ENCODE measurements around the gene KLHDC7B. TPM values are rescaled to one million over a fixed set of nuclear protein-coding genes. Genes with fewer than 3 reads are reported as not detected.
A peak's percentile ranks its signal among the peaks of the same experiment; 100 is the strongest.

KLHDC7B gene
- total RNA-seq, 2 donors from 2014 or later = 0.07 to 0.16 TPM

DNA sequence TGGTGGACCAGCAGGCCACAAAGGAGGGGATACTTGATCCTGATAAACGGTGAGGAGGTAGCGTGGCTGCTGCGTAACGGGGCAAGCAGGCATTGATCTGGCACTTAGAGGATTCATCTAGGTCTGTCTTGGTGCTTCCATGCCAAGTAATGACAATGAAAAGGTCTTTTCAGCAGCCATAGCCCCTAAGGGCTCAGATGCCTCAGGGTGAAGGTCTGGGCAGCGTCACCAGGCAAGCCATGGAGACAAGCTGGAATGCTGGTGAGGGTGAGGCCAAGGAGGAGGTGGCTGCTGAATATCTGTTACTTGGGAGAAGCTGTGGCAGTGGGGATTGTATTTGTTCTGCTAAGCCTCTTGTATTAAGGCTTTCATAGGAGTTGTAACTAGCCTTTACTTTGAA is 41.7 kb downstream of the KLHDC7B start:
- Histone ChIP-seq H3K4me3 (no peak overlapping the region), H3K9me3 (no peaks in the 10 kb centered on the region), H3K36me3 (no peaks in the 10 kb centered on the region), H3K27me3 (no peaks in the 10 kb centered on the region), H3K4me1 (peaks cover 4% of the 10 kb centered on the region), H3K9ac (ENCODE audit: low read depth in 2 of 2, low read length in 2 of 2) (peak overlapping the region in 1 of 2 donors; percentile 35), H3K27ac (no peak overlapping the region)
- intact Hi-C loops (cut with DNase I) = no loop called here
- TF ChIP-seq, protein P1, sequence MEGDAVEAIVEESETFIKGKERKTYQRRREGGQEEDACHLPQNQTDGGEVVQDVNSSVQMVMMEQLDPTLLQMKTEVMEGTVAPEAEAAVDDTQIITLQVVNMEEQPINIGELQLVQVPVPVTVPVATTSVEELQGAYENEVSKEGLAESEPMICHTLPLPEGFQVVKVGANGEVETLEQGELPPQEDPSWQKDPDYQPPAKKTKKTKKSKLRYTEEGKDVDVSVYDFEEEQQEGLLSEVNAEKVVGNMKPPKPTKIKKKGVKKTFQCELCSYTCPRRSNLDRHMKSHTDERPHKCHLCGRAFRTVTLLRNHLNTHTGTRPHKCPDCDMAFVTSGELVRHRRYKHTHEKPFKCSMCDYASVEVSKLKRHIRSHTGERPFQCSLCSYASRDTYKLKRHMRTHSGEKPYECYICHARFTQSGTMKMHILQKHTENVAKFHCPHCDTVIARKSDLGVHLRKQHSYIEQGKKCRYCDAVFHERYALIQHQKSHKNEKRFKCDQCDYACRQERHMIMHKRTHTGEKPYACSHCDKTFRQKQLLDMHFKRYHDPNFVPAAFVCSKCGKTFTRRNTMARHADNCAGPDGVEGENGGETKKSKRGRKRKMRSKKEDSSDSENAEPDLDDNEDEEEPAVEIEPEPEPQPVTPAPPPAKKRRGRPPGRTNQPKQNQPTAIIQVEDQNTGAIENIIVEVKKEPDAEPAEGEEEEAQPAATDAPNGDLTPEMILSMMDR (IDR thresholded peaks at IDR 0.05) = no peak
- DNase-seq = no peak

DNA sequence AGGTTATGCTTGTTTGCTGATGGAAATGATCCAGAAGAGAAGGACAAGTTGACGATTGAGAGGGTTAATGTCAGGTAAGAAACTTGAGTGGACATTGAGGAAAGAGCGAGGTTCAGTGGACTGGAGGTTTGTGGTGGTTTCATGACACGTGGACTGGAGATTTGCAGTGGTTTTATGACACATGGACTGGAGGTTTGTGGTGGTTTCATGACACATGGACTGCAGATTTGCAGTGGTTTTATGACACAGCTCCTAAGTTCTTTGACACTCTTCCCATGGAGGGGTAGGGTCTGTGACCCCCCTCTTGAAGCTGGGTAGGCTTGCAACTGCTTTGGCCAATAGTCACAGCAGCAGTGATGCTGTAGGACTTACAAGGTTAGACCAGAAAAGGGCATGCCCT is 49.5 kb downstream of the KLHDC7B start:
- H3K27me3 ChIP-seq = peaks cover 13% of the 10 kb centered on the region
- no peaks in the 10 kb centered on the region for H3K9me3 ChIP-seq
- no peak overlapping the region for H3K9ac ChIP-seq (ENCODE audit: low read depth in 2 of 2, low read length in 2 of 2)
- no peak overlapping the region for H3K4me3 ChIP-seq
- H3K4me1 ChIP-seq = no peaks in the 10 kb centered on the region
- H3K36me3 ChIP-seq = no peaks in the 10 kb centered on the region
- H3K27ac ChIP-seq = no peak overlapping the region
- TF ChIP-seq, protein P1 (IDR thresholded peaks at IDR 0.05) = no peak
- no peak for DNase-seq
- intact Hi-C loops (cut with DNase I) = no loop called here

DNA sequence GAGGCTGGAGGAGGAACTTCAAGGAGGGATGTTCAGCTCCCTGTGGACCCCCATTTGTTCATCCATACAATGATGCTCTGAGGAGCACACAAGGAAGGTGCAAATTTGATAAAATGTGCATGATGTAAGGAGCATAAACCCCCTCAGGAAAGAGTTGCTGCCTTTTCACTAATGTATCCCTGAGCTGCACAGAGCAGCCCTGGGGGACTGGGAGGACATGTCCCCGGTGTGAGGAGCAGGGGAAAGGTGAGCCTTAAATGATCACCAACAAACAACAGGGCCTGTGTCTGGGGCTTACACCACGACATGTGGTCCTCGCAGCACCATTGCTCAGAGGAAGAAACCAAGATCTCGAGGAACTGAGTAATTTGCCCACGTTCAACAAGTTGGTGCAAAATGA is 51.4 kb downstream of the KLHDC7B start:
- no peak overlapping the region for H3K27ac ChIP-seq
- intact Hi-C loops (cut with DNase I) = no loop called here
- no peak overlapping the region for H3K9ac ChIP-seq (ENCODE audit: low read depth in 2 of 2, low read length in 2 of 2)
- no peaks in the 10 kb centered on the region for H3K4me1 ChIP-seq
- H3K27me3 ChIP-seq = peaks cover 24% of the 10 kb centered on the region
- no peak for DNase-seq
- H3K9me3 ChIP-seq = no peaks in the 10 kb centered on the region
- H3K4me3 ChIP-seq = no peak overlapping the region
- TF ChIP-seq, protein P1 (IDR thresholded peaks at IDR 0.05) = no peak
- H3K36me3 ChIP-seq = no peaks in the 10 kb centered on the region

DNA sequence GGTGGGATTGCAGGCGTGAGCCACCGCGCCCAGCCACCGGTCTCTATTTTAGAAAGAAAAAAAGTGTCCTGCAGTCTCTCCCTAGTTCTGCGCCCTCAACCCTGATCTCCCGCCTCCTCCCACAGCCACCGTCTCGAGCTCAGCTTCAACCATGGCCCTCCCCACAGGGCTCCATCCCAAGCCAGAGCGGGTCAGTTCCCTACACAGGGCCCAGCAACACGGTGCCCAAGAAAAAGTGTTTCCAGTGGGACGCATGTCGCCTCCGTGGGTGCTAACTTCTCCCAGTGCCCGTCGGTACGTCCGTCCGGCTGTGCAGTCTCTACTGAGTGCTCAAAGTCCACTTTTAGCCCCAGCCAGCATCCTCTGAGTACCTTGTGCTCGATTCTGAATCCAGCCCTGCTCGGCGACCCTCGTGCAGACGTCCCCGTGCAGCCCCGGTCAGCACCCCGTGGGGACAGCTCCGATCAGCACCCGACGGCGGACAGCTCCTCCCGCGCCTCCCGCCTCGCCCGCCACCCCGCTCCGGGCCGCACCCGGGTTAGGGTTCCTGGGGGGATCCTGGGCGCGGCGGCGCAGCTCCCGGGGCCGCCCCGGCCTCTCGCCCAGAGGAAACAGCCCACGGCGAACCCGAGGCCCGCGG is 54.2 kb downstream of the KLHDC7B start:
- Histone ChIP-seq H3K9me3 (no peaks in the 10 kb centered on the region), H3K27ac (no peak overlapping the region), H3K9ac (ENCODE audit: low read depth in 2 of 2, low read length in 2 of 2) (no peak overlapping the region), H3K36me3 (no peaks in the 10 kb centered on the region), H3K4me3 (peak overlapping the region; percentile 34), H3K27me3 (peaks cover 45% of the 10 kb centered on the region), H3K4me1 (no peaks in the 10 kb centered on the region)
- TF ChIP-seq, protein P1 (IDR thresholded peaks at IDR 0.05) = no peak
- intact Hi-C loops (cut with DNase I) = no loop called here
- DNase-seq = peak; percentile 51

DNA sequence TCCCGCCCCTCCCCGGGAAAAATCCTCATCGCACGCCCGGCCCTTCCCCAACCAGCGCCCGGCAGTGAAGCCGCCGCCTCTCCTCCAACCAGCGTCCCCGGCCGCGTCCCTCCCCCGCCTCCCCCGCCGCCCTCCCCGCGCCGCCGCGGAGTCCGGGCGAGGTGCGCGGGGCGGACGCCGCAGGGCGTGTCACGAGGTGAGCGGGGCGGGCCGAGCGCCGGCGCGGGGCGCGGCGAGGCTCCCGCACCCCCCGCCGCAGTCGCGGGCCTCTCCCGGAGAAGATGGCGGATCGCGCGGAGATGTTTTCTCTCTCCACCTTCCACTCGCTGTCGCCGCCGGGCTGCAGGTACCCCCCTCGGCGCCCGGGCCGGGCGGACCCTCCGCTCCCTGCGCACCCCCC is 54.8 kb downstream of the KLHDC7B start, which contains the start of gene MAPK8IP2:
Gene MAPK8IP2, plus strand, starts transcription at position 256 of the 400 bp plus-strand sequence. Its CDS starts 26 bp downstream, at position 282.
- H3K9ac ChIP-seq (ENCODE audit: low read depth in 2 of 2, low read length in 2 of 2) = no peak within 1 kb of the TSS
- peak within 1 kb of the TSS; percentile 34 for H3K4me3 ChIP-seq
- TF ChIP-seq, protein P1 (IDR thresholded peaks at IDR 0.05) = no peak
- no peaks in the 10 kb centered on the region for H3K9me3 ChIP-seq
- H3K27ac ChIP-seq = no peak within 1 kb of the TSS
- H3K27me3 ChIP-seq = peaks cover 45% of the 10 kb centered on the region
- H3K36me3 ChIP-seq = no peaks in the 10 kb centered on the region
- DNase-seq = no peak
- intact Hi-C loops (cut with DNase I) = no loop called here
- no peaks in the 10 kb centered on the region for H3K4me1 ChIP-seq

Other genes starting within 250 kb of the KLHDC7B start
- gene PLXNB2, start 238.3 kb upstream of the KLHDC7B start, total RNA-seq = 100 to 1,000 TPM; 270 to 339 TPM
- 1 to 10 TPM; 2.4 to 4.0 TPM for gene DENND6B, start 218.9 kb upstream of the KLHDC7B start, total RNA-seq
- 10 to 100 TPM; 34.1 to 55.9 TPM for gene PPP6R2, start 202.6 kb upstream of the KLHDC7B start, total RNA-seq
- 100 to 1,000 TPM in 1 of 2 donors, 10 to 100 TPM in 1; 68.3 to 101 TPM for gene SBF1, start 70.9 kb upstream of the KLHDC7B start, total RNA-seq
- gene ADM2, start 64.4 kb upstream of the KLHDC7B start, total RNA-seq = 1 to 10 TPM; 4.4 to 5.1 TPM
- gene MIOX, start 59.0 kb upstream of the KLHDC7B start, total RNA-seq = not detected
- 10 to 100 TPM; 51.1 to 60.0 TPM for gene LMF2, start 38.2 kb upstream of the KLHDC7B start, total RNA-seq
- 10 to 100 TPM; 27.4 to 71.5 TPM for gene NCAPH2, start 37.7 kb upstream of the KLHDC7B start, total RNA-seq
- gene SCO2, start 20.3 kb upstream of the KLHDC7B start, total RNA-seq = 1 to 10 TPM; 1.8 to 5.8 TPM
- gene TYMP, start 15.9 kb upstream of the KLHDC7B start, total RNA-seq = 10 to 100 TPM; 22.6 to 28.0 TPM
- gene SYCE3, start 17.0 kb downstream of the KLHDC7B start, total RNA-seq = not detected
- gene CPT1B, start 32.5 kb downstream of the KLHDC7B start, total RNA-seq = 10 to 100 TPM; 20.1 to 21.7 TPM
- 10 to 100 TPM; 52.6 to 89.7 TPM for gene CHKB, start 37.0 kb downstream of the KLHDC7B start, total RNA-seq
- gene MAPK8IP2, start 54.9 kb downstream of the KLHDC7B start, total RNA-seq = 1 to 10 TPM; 1.2 to 1.4 TPM
- 10 to 100 TPM; 40.6 to 61.0 TPM for gene ARSA, start 82.3 kb downstream of the KLHDC7B start, total RNA-seq
- 1 to 10 TPM; 3.6 to 4.3 TPM for gene SHANK3, start 126.9 kb downstream of the KLHDC7B start, total RNA-seq
- gene ACR, start 192.3 kb downstream of the KLHDC7B start, total RNA-seq = under 1 TPM; 0.77 to 0.80 TPM
- 10 to 100 TPM; 14.3 to 23.9 TPM for gene RABL2B, start 237.7 kb downstream of the KLHDC7B start, total RNA-seq